ENCODE data around the gene HTT. TPM values are rescaled to one million over a fixed set of nuclear protein-coding genes. Genes with fewer than 3 reads are reported as not detected.

HTT gene
- total RNA-seq, 6 experiments from 2014 or later, result 38.1 to 52.0 (median 47.8) TPM

DNA sequence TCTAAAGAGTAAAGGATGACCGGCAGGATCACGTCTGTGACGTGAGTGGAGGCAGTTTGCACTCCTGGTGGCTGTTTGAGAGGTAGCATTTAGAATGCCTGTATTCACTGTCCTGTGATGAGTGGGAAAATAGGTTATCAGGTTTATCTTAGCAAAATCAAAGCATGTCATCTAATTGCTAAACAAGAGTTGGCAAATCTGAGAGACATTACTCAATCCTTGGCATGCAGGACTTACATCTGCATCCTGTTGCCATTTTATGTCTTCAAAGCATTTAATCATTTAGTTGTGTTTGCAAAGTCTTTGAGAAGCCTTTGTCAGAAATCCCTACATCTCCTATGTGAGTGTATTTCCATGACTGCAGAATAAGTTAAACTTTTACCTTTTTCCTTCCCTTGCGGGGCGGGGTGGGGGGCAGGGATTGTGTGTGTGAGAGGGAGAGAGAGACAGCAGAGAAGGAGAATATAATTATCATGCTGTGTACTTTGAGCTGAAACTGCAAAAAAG, 133.1 kb downstream of the HTT start:
- Mint-ChIP-seq H3K9me3 (no peaks in the 10 kb centered on the region), H3K27ac (no peak overlapping the region), H3K27me3 (ENCODE audit: insufficient read depth) (peaks cover 4% of the 10 kb centered on the region; the same call in 1 of the 2 replicates), H3K4me1 (ENCODE audit: low read depth) (peaks cover 29% of the 10 kb centered on the region), H3K4me3 (no peak overlapping the region), H3K36me3 (ENCODE audit: low read depth) (peaks cover 24% of the 10 kb centered on the region)
- DNase-seq, result peak; percentile 44
- TF ChIP-seq, protein P1, sequence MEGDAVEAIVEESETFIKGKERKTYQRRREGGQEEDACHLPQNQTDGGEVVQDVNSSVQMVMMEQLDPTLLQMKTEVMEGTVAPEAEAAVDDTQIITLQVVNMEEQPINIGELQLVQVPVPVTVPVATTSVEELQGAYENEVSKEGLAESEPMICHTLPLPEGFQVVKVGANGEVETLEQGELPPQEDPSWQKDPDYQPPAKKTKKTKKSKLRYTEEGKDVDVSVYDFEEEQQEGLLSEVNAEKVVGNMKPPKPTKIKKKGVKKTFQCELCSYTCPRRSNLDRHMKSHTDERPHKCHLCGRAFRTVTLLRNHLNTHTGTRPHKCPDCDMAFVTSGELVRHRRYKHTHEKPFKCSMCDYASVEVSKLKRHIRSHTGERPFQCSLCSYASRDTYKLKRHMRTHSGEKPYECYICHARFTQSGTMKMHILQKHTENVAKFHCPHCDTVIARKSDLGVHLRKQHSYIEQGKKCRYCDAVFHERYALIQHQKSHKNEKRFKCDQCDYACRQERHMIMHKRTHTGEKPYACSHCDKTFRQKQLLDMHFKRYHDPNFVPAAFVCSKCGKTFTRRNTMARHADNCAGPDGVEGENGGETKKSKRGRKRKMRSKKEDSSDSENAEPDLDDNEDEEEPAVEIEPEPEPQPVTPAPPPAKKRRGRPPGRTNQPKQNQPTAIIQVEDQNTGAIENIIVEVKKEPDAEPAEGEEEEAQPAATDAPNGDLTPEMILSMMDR (IDR thresholded peaks at IDR 0.05), result peak; percentile 40

DNA sequence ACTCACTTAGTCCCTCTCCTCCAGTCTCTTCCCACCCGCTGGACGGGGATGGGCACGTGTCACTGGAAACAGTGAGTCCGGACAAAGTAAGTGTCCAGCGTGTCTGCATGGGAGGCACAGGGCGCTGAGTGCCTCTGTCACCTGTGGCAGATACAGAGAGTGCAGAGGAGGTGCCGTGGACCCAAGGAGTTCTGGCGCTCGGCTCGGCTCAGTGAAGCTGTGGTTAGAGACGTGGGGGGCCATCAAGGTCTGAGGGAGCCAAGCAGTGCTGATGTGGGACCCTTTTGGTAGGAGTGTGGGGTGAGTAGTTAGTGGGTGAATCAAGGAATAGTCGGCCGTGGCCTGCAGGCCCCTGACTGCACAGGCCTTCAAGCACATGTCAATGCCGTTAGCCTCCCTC, 134.3 kb downstream of the HTT start:
- Mint-ChIP-seq H3K4me3 (no peak overlapping the region), H3K4me1 (ENCODE audit: low read depth) (peaks cover 20% of the 10 kb centered on the region), H3K27ac (no peak overlapping the region), H3K27me3 (ENCODE audit: insufficient read depth) (no peaks in the 10 kb centered on the region; the same call in 1 of the 2 replicates), H3K36me3 (ENCODE audit: low read depth) (peaks cover 24% of the 10 kb centered on the region), H3K9me3 (no peaks in the 10 kb centered on the region)
- TF ChIP-seq, protein P1 (IDR thresholded peaks at IDR 0.05), result no peak
- DNase-seq, result no peak

DNA sequence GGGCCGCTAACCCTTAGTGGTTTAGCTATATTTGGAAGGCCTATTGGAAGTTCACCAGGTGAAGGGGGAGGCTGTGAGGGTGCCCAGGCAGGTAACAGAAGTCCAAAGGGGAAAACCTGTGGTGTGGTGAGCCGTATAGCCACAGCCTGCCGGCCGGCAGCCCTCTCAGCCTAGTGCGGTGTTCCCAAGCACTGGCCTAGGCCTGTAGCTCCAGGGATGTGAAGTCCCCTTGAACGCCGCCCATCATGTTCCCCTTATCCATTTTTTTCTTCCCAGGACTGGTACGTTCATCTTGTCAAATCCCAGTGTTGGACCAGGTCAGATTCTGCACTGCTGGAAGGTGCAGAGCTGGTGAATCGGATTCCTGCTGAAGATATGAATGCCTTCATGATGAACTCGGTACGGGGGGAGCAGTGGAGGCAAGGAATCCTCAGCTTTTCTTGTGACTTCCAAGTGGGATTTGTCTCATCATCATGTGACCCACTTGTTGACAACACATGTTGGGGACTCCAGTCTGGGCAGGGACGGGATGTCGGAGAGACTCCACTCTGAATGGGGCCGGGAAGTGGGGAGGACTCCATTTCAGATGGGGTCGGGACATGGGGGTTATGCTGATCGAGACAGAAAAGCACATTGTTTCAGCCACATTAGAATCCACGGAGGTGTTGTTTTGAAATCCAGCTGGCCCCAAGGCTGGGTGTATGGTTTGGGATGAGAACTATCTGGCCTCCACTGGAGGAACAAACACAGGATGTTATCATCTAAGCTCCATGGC, 135.3 kb downstream of the HTT start:
- no peak overlapping the region for H3K27ac Mint-ChIP-seq
- H3K4me3 Mint-ChIP-seq, result no peak overlapping the region
- H3K4me1 Mint-ChIP-seq (ENCODE audit: low read depth), result peaks cover 11% of the 10 kb centered on the region
- DNase-seq, result no peak
- H3K27me3 Mint-ChIP-seq (ENCODE audit: insufficient read depth), result no peaks in the 10 kb centered on the region; the same call in 1 of the 2 replicates
- peaks cover 25% of the 10 kb centered on the region for H3K36me3 Mint-ChIP-seq (ENCODE audit: low read depth)
- TF ChIP-seq, protein P1 (IDR thresholded peaks at IDR 0.05), result no peak
- no peaks in the 10 kb centered on the region for H3K9me3 Mint-ChIP-seq

DNA sequence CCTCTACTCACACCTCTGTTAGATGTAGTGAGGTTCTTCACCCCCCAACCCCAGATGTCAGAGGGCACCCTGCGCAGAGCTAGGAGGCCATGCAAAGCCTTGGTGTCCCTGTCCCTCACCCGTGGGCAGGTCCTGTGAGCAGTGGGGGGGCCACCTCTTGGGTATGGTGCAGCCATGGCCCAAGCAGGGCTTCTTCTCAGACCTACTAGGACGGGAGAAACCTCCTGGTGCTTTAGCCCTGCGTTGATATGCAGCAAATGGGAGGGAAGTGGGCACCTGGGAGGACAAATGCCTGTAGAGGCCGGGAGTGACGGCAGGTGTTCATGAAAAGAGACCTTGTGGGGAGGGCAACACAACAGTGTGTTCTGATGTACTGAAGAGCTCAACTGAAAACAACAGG, 136.0 kb downstream of the HTT start:
- H3K4me3 Mint-ChIP-seq, result no peak overlapping the region
- H3K27ac Mint-ChIP-seq, result no peak overlapping the region
- DNase-seq, result no peak
- H3K9me3 Mint-ChIP-seq, result no peaks in the 10 kb centered on the region
- no peaks in the 10 kb centered on the region; the same call in 1 of the 2 replicates for H3K27me3 Mint-ChIP-seq (ENCODE audit: insufficient read depth)
- peaks cover 29% of the 10 kb centered on the region for H3K36me3 Mint-ChIP-seq (ENCODE audit: low read depth)
- peaks cover 10% of the 10 kb centered on the region; the same call in 1 of the 2 replicates for H3K4me1 Mint-ChIP-seq (ENCODE audit: low read depth)
- TF ChIP-seq, protein P1 (IDR thresholded peaks at IDR 0.05), result no peak

DNA sequence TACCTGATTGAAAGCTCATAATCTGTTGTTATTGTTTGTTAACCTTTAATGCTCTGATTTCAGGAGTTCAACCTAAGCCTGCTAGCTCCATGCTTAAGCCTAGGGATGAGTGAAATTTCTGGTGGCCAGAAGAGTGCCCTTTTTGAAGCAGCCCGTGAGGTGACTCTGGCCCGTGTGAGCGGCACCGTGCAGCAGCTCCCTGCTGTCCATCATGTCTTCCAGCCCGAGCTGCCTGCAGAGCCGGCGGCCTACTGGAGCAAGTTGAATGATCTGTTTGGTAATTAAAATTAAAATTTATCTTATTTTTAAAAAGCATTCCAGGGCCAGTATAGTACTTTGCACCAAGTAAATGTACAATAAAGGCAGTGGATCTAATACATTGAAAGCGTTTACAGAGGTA, 137.4 kb downstream of the HTT start:
- H3K36me3 Mint-ChIP-seq (ENCODE audit: low read depth), result peaks cover 20% of the 10 kb centered on the region
- TF ChIP-seq, protein P1 (IDR thresholded peaks at IDR 0.05), result no peak

More for the DNA sequence above, 137.4 kb downstream of the HTT start:
- no peak overlapping the region for H3K4me3 Mint-ChIP-seq
- H3K27ac Mint-ChIP-seq, result no peak overlapping the region
- H3K4me1 Mint-ChIP-seq (ENCODE audit: low read depth), result peaks cover 10% of the 10 kb centered on the region; the same call in 1 of the 2 replicates
- DNase-seq, result no peak
- no peaks in the 10 kb centered on the region for H3K9me3 Mint-ChIP-seq
- H3K27me3 Mint-ChIP-seq (ENCODE audit: insufficient read depth), result no peaks in the 10 kb centered on the region; the same call in 1 of the 2 replicates
